Raji (cell line): ENCODE measurements around the gene SLC6A12.

Experiments
- POLR2A ChIP-seq: IDR thresholded peaks from 2 replicates; pipeline ENCODE4 v1.6.1; 2011; ENCODE audit warnings: low read depth, low read length, control low read depth; ENCODE audit not compliant: insufficient read depth

SLC6A12 gene

GRCh38 chr12:240566-240965 is 26.6 kb upstream of the SLC6A12 start:
- no peak for TF ChIP-seq POLR2A

DNA sequence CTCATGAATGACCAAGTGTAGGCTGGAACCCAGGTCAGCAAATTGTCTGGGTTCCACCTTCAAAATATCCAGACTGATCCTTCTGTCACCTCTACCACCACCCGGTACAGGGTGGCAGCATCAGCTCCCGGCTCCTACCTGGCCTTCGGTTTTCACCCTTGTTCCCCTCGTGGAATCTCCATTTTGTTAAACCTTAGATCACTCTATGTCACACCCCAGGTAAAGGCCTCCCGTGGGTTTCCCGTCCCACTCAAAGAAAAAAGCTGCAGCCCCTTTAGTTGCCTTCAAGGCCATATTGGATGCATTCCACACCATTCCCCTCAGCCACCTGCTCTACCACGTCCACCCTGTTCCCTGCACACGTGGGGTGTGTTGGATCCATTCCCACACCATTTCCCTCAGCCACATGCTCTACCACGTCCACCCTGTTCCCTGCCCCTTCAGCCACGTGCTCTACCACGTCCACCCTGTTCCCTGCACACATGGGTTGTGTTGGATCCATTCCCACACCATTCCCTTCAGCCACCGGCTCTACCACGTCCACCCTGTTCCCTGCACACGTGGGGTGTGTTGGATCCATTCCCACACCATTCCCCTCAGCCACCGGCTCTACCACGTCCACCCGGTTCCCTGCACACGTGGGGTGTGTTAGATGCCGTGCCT is 24.9 kb upstream of the SLC6A12 start:
- no peak for TF ChIP-seq POLR2A

DNA sequence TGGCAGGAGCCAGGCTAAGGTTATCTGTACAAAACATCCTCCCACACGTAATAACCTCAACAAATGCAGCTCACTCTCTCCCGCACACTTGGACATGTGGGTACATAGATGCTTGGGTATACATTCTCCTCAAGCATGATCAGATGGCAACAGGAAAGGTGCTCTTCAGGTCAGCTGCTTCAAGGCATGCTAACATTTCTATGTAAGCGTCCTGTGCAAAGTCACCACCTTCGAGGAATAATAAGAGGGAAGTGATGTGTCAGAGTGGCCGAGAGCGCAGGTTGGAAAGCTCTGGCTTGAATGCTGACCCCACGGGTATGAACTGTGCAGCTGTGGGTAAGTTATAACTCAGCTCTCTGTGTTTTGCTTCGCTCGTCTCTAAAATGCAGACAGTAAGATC is 24.2 kb upstream of the SLC6A12 start:
- no peak for TF ChIP-seq POLR2A

DNA sequence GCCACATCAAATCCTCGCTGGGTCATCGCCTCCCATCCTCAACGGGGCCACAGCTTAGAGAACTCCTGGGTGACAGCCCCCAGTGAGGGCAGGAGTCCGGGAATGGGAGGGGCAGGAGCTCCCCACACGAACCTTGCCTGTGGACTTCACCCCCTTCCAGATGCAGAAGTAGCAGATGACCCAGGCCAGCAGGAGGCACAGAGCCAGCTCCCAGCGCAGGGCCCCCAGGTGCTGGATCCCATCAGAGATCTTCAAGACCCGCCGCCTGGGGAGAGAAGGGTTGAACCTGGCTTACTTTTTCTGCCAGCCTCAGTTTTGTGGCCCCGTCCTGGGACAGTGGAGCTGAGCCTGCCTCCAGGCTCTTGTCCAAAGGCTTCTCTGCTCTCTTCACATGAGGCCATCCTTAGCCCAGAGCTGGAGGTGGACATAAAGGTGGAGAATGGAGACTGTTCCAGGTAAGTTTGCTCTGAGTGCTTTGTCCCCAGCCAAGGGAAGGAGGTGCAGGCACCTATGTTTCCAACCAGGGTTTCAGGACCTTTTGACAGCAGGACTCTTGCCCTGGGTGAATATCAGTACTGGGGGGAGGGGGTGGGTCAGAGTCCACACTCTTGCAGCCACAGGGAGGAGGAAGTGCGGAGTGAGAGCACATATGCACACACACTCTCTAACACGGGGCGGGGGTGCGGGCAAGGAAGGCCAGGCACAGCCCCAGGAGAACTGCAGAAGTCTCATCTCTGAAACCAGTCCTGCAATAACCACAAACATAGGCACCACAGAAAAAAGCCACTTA is 23.3 kb upstream of the SLC6A12 start:
- TF ChIP-seq POLR2A, result no peak

- TF ChIP-seq POLR2A, result no peak
Observed at GRCh38 chr12:236445-236844, 22.5 kb upstream of the SLC6A12 start.

DNA sequence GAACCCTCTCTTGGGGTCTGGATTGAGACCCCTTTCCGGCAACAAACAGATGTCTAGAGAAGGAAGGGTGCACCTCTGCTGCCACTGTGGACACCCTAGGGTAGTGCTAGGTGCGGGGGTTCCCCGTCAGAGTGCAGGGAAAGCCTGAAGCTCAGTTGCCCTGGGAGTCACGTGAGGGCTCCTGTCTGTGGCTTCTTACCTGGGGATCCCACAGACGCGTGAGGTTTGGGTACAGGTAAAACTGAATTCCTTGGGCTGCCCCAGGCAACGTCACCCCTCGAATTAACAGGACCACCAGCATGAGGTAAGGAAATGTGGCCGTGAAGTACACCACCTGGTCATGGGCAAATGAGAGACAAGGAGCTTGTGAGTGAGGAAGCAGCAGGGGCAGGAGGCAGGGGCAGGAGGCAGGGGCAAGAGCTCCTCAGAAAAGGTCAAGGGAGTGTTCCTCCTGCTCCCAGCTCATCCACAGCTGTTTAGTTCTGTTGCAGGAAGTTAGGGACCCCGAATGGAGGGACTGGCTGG is 21.0 kb upstream of the SLC6A12 start:
- no peak for TF ChIP-seq POLR2A

- TF ChIP-seq POLR2A, result no peak
Observed at GRCh38 chr12:234019-234418, 20.1 kb upstream of the SLC6A12 start.

DNA sequence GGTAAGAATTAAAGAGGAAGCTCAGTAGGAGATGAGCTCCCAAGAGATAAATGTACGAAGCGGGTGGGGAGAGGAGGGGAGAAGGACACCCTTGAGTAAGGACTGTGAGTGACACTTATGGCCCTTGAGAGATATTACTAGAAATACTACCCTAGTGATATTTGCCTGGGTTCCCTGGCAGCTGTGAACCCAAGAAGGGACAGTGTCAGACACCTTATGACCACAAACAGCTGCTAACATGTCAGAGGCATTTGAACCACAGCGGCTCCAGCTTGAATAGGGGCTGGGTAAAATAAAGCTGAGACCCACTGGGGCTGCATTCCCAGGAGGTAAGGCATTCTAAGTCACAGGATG is 19.6 kb upstream of the SLC6A12 start:
- no peak for TF ChIP-seq POLR2A

DNA sequence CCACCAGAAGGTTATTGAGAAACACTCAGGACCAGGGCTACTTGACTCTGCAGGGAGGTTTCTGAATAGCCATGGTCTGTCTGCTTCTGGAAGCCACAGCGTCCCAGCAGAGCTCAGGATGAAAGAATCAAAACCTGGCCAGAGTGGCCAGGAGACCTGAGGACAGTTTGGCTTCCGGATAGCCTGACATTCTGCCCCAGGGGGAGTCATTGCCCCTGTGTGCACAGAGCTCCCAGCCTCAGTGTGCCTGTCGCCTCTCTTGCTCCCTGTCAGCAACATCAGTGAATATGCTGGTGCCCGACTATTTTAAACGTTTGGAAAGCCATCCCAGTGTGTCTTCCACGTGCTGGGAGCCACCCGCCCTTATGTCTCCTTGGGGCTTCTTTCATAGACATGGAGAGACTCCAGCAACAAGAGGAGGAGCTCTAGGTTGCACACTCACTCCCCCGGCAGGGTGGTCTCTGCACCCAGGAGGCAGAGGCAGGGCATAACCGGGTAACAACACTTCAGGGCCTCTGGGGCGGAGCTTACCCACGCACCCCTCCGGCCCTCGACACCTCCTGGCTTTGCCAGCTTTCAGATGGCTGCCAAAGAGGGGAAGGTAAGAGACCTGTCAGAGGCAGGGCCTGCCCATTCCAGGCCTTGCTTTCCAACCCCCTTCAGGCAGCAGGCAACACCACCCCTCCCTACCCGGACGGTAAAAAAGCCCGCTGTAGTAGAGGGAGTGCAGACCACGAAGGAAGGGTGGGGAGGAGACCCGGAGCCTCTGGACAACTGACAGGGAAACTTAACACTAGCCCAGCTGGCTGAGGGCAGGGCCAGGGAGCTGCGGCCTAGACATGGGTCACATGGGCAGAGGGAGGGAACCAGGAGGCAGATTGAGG is 19.0 kb upstream of the SLC6A12 start:
- TF ChIP-seq POLR2A, result no peak

DNA sequence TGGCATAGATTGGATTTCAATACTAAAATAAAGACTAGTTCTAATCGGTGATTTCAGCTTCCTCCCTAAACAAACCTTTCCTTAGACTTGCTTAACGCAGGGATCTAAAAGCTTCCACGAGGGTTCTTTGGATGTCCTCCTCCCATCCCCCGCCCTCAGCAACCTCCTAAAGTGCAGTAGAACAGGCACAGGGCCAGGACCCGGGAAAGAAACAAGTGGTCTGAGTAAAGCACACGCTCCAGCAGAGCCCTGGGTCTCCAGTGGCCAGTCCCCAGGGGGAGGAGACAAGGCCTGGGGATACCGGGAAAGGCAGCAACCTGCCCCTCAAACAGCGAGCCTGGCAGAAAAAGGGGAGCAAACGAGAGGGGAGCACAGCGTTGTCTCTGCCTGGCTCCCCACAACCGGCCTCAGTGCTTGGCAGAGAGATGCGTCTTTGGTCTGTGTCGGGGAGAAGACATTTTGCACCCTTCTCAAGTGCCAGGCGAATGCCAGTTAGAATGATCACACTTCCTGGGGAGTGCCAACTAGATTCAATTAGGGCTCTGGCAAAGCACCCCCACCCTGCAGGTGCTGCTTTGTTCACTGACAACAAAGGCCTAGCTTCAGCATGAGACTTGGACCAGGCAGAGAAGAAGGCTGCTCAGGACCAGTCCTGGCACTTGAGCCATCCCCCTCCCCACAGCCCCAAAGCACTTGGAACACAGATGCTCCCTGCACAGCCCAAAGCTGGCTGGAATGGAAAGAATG is 17.1 kb upstream of the SLC6A12 start:
- no peak for TF ChIP-seq POLR2A

DNA sequence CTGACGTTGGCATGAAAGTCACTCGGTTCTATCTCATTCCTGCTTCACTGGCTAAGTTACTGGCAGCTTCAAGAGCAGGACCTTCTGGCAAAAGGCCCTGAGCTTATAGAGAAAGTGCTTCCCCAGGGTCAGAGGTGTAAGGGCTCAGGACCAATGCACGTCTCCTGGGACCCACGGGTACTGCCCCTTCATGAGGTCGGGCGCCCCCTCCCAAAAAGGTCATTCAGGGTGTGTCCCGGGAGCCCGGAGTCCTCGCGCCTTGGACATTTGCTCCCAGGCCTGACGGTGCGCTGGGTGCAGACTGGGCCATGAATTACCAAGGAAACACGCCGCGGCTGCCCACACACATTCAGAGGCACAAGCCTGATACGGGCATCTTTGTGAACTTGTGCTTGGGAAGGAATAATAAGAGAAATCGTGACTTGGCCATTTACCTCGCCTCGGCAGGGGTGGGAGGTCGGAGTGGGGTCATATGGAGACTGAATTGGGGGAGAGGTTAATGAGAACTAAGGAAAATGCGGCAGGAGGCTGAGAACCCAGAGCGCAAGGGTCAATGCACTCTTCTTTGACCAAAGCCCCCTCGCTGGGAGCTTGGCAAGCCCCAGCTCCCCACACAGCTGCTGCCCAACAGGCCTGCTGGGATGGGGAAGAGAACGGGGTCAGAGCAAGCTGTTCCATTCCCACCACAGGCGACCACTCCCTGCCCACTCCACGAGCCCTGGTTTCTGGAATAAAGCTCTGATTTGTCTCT is 15.7 kb upstream of the SLC6A12 start:
- no peak for TF ChIP-seq POLR2A

- no peak for TF ChIP-seq POLR2A
Observed at GRCh38 chr12:228846-229200, 14.9 kb upstream of the SLC6A12 start.

- TF ChIP-seq POLR2A, result no peak
Observed at GRCh38 chr12:227923-228845, 14.2 kb upstream of the SLC6A12 start.
